ENCODE data around the gene OSBPL2.

GRCh38 chr20:62217913-62218773, 20.2 kb upstream of the OSBPL2 start:
- TF ChIP-seq YY1 (tag by site-specific recombination; IDR thresholded peaks at IDR 0.05) (no peak), ZNF488 (tag by site-specific recombination; IDR thresholded peaks at IDR 0.05) (no peak), ZNF324 (tag by site-specific recombination; IDR thresholded peaks at IDR 0.05) (no peak), ZBTB20 (tag by site-specific recombination; IDR thresholded peaks at IDR 0.05) (no peak), ZNF645 (tag by site-specific recombination; IDR thresholded peaks at IDR 0.05) (no peak), SP2 (tag by site-specific recombination; IDR thresholded peaks at IDR 0.05) (no peak)

Measured in HEK293 (cell line).